ENCODE results near the gene TEP1.
"Not testable (repeated sequence)": the region's sequence is repeated elsewhere in the genome, so short reads cannot be mapped to it uniquely, and the experiment has no call there.

Gene TEP1

GRCh38 chr14:20386276-20386855 lies 26.9 kb downstream of the TEP1 start:
- DNase-seq (ENCODE audit: low read depth) = no peak

- DNase-seq (ENCODE audit: low read depth) = no peak
Measured at GRCh38 chr14:20384886-20385285, 28.4 kb downstream of the TEP1 start.

GRCh38 chr14:20384321-20384720 lies 29.0 kb downstream of the TEP1 start:
- DNase-seq (ENCODE audit: low read depth) = no peak

GRCh38 chr14:20383636-20384035 lies 29.7 kb downstream of the TEP1 start:
- DNase-seq (ENCODE audit: low read depth) = no peak

GRCh38 chr14:20383032-20383431 lies 30.3 kb downstream of the TEP1 start:
- no peak for DNase-seq (ENCODE audit: low read depth)

GRCh38 chr14:20382526-20382925 lies 30.8 kb downstream of the TEP1 start:
- no peak for DNase-seq (ENCODE audit: low read depth)

GRCh38 chr14:20381341-20381740 lies 32.0 kb downstream of the TEP1 start:
- no peak for DNase-seq (ENCODE audit: low read depth)

- no peak for DNase-seq (ENCODE audit: low read depth)
Measured at GRCh38 chr14:20380681-20381080, 32.6 kb downstream of the TEP1 start.

GRCh38 chr14:20379743-20380142 lies 33.6 kb downstream of the TEP1 start:
- no peak for DNase-seq (ENCODE audit: low read depth)

- DNase-seq (ENCODE audit: low read depth) = no peak
Measured at GRCh38 chr14:20377171-20377570, 36.1 kb downstream of the TEP1 start.

GRCh38 chr14:20376071-20376588 lies 37.2 kb downstream of the TEP1 start:
- no peak for DNase-seq (ENCODE audit: low read depth)

- DNase-seq (ENCODE audit: low read depth) = no peak
Measured at GRCh38 chr14:20375471-20375870, 37.8 kb downstream of the TEP1 start.

GRCh38 chr14:20372796-20373195 lies 40.5 kb downstream of the TEP1 start:
- no peak for DNase-seq (ENCODE audit: low read depth)

- no peak for DNase-seq (ENCODE audit: low read depth)
Measured at GRCh38 chr14:20365928-20366327, 47.4 kb downstream of the TEP1 start.

GRCh38 chr14:20358474-20358873 lies 54.8 kb downstream of the TEP1 start:
- not testable (repeated sequence) for DNase-seq (ENCODE audit: low read depth)

- no peak for DNase-seq (ENCODE audit: low read depth)
Measured at GRCh38 chr14:20356422-20356821, 56.9 kb downstream of the TEP1 start.

GRCh38 chr14:20350860-20351259 lies 62.4 kb downstream of the TEP1 start:
- DNase-seq (ENCODE audit: low read depth) = no peak

- no peak for DNase-seq (ENCODE audit: low read depth)
Measured at GRCh38 chr14:20350282-20350681, 63.0 kb downstream of the TEP1 start.

GRCh38 chr14:20347747-20348146 lies 65.6 kb downstream of the TEP1 start:
- DNase-seq (ENCODE audit: low read depth) = no peak

GRCh38 chr14:20346713-20347112 lies 66.6 kb downstream of the TEP1 start:
- DNase-seq (ENCODE audit: low read depth) = no peak

- no peak for DNase-seq (ENCODE audit: low read depth)
Measured at GRCh38 chr14:20345366-20345765, 67.9 kb downstream of the TEP1 start.

GRCh38 chr14:20343862-20344220 lies 69.5 kb downstream of the TEP1 start:
- DNase-seq (ENCODE audit: low read depth) = no peak

GRCh38 chr14:20343092-20343861 lies 70.0 kb downstream of the TEP1 start, which contains the start of gene PARP2:
Gene PARP2 (plus strand): TSS chr14:20343635. CDS start chr14:20343642, 7 bp downstream.
- DNase-seq (ENCODE audit: low read depth) = peak; percentile 99

- no peak for DNase-seq (ENCODE audit: low read depth)
Measured at GRCh38 chr14:20341646-20342045, 71.7 kb downstream of the TEP1 start.

Measured in GM04503 (cell line).